Measurements from ENCODE around the gene TMEM108. TPM values are rescaled to one million over a fixed set of nuclear protein-coding genes. Genes with fewer than 3 reads are reported as not detected.

Gene TMEM108
- total RNA-seq, 1 donor from 2014 or later, result 15.4 TPM

GRCh38 chr3:133414021-133414392, 375.8 kb downstream of the TMEM108 start:
- H3K27me3 ChIP-seq, result no peaks in the 10 kb centered on the region
- H3K27ac ChIP-seq, result no peak overlapping the region
- ATAC-seq, result no peak
- intact Hi-C loops (cut with DNase I), result no loop called here
- DNase-seq, result no peak
- no peaks in the 10 kb centered on the region for H3K9me3 ChIP-seq
- no peaks in the 10 kb centered on the region for H3K36me3 ChIP-seq
- TF ChIP-seq CTCF (IDR thresholded peaks at IDR 0.05), result no peak
- no peak overlapping the region for H3K4me3 ChIP-seq
- H3K4me1 ChIP-seq, result no peaks in the 10 kb centered on the region

GRCh38 chr3:133418361-133418760, 380.2 kb downstream of the TMEM108 start:
- Histone ChIP-seq H3K4me1 (no peaks in the 10 kb centered on the region), H3K9me3 (no peaks in the 10 kb centered on the region), H3K27ac (no peak overlapping the region), H3K27me3 (no peaks in the 10 kb centered on the region), H3K4me3 (no peak overlapping the region), H3K36me3 (no peaks in the 10 kb centered on the region)
- intact Hi-C loops (cut with DNase I), result no loop called here
- ATAC-seq, result no peak
- no peak for DNase-seq
- no peak for TF ChIP-seq CTCF (IDR thresholded peaks at IDR 0.05)

- no peak overlapping the region for H3K4me3 ChIP-seq
- H3K9me3 ChIP-seq, result no peaks in the 10 kb centered on the region
- DNase-seq (no peak), ATAC-seq (no peak)
- no peaks in the 10 kb centered on the region for H3K27me3 ChIP-seq
- H3K27ac ChIP-seq, result no peak overlapping the region
- peaks cover 5% of the 10 kb centered on the region for H3K4me1 ChIP-seq
- intact Hi-C loops (cut with DNase I), result no loop called here
- H3K36me3 ChIP-seq, result no peaks in the 10 kb centered on the region
- no peak for TF ChIP-seq CTCF (IDR thresholded peaks at IDR 0.05)
Measured at GRCh38 chr3:133419151-133419909, 381.1 kb downstream of the TMEM108 start.

- H3K27me3 ChIP-seq, result no peaks in the 10 kb centered on the region
- H3K36me3 ChIP-seq, result no peaks in the 10 kb centered on the region
- TF ChIP-seq CTCF (IDR thresholded peaks at IDR 0.05), result no peak
- peaks cover 5% of the 10 kb centered on the region for H3K4me1 ChIP-seq
- no peak overlapping the region for H3K4me3 ChIP-seq
- DNase-seq (no peak), ATAC-seq (no peak)
- intact Hi-C loops (cut with DNase I), result no loop called here
- H3K27ac ChIP-seq, result no peak overlapping the region
- H3K9me3 ChIP-seq, result no peaks in the 10 kb centered on the region
Measured at GRCh38 chr3:133424937-133425869, 387.0 kb downstream of the TMEM108 start.

- no peaks in the 10 kb centered on the region for H3K27me3 ChIP-seq
- no peak for DNase-seq
- H3K27ac ChIP-seq, result no peak overlapping the region
- no peaks in the 10 kb centered on the region for H3K9me3 ChIP-seq
- peaks cover 5% of the 10 kb centered on the region for H3K4me1 ChIP-seq
- H3K4me3 ChIP-seq, result no peak overlapping the region
- ATAC-seq, result no peak
- no peak for TF ChIP-seq CTCF (IDR thresholded peaks at IDR 0.05)
- intact Hi-C loops (cut with DNase I), result no loop called here
- H3K36me3 ChIP-seq, result no peaks in the 10 kb centered on the region
Measured at GRCh38 chr3:133425898-133426297, 387.7 kb downstream of the TMEM108 start.
